Omental fat pad (tissue), 4 donors: Measurements from ENCODE around the gene EBP. TPM values are rescaled to one million over a fixed set of nuclear protein-coding genes. Genes with fewer than 3 reads are reported as not detected.

Experiments used
- ATAC-seq: fragments of 150-250 bp; one replicate; pipeline ENCODE4 v1.9.1; 2016; ENCODE audit warnings: mild to moderate bottlenecking, moderate library complexity; ENCODE audit not compliant: low FRiP score
- DNase-seq: peaks from one replicate; pipeline ENCODE4 v3.0.0-alpha.2; 2019; ENCODE audit warnings: low spot score
- total RNA-seq, 4 donors: library from RNA; depleted of rRNA; stranded (reverse); fragments of >200 nt; gene quantifications; one replicate each; pipeline ENCODE4 v1.1.0, GENCODE V29; 2016
- TF ChIP-seq, protein P1 (sequence below), 3 donors: fragments of 450-650 bp; IDR thresholded peaks; one replicate each; pipeline ENCODE4 v1.5.1; 2016 to 2017; ENCODE audit warnings: antibody characterized with exemption in 3 of 3, mild to moderate bottlenecking in 3 of 3, moderate library complexity in 2 of 3

EBP gene
- total RNA-seq, 4 donors from 2014 or later = 15.1 to 24.9 (median 17.2) TPM

DNA sequence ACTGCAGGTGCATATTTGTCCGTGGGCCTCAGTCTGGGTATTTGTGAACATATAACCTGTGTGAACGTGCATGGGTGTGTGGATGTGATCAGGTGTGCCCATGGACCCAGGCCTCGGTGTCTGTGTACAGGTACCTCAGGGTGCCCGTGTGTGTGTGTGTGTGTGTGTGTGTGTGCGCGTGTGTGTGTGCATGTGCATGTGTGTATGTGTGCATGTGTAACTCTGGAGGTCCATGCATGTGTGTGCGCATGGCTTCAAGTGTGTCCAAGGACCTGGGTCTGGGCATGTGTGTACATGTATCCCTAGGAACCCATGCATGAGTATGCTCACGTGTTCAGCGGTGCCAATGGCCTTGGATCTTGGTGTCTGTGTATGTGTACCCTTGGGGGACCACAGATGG lies 29.8 kb upstream of the EBP start:
- DNase-seq = no peak
- ATAC-seq = no peak

DNA sequence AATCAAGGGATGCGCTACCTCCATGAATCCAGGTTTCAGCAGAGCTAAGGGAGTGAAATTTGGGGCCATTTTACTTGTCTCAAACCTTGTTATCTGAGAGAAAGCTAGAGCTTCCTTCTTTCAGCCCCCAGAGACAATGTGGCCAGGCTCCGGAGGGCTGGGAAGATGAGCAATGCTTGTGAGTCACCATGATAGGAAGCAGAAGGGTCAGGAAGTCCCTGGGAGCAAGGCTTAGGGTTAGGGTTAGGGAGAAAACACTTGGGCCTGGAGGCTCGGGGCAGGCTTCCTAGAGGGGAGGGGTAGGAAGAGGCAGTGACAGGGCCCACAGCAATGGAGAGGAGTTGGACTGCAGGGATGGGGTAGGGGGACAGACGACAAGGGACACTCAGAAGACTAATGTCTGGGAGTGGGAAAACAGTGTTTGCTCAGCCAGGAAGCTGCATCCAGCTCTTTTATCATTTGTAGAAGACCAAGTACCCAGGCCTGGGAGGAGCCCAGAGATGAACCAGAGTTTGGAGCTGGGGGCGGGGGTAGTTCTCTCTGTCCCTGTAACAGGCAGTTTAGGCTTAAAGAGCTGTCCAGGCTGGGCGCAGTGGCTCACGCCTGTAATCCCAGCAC lies 29.2 kb upstream of the EBP start:
- ATAC-seq = no peak

More for the DNA sequence above, 29.8 kb upstream of the EBP start:
- TF ChIP-seq, protein P1, sequence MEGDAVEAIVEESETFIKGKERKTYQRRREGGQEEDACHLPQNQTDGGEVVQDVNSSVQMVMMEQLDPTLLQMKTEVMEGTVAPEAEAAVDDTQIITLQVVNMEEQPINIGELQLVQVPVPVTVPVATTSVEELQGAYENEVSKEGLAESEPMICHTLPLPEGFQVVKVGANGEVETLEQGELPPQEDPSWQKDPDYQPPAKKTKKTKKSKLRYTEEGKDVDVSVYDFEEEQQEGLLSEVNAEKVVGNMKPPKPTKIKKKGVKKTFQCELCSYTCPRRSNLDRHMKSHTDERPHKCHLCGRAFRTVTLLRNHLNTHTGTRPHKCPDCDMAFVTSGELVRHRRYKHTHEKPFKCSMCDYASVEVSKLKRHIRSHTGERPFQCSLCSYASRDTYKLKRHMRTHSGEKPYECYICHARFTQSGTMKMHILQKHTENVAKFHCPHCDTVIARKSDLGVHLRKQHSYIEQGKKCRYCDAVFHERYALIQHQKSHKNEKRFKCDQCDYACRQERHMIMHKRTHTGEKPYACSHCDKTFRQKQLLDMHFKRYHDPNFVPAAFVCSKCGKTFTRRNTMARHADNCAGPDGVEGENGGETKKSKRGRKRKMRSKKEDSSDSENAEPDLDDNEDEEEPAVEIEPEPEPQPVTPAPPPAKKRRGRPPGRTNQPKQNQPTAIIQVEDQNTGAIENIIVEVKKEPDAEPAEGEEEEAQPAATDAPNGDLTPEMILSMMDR (IDR thresholded peaks at IDR 0.05) = no peak

DNA sequence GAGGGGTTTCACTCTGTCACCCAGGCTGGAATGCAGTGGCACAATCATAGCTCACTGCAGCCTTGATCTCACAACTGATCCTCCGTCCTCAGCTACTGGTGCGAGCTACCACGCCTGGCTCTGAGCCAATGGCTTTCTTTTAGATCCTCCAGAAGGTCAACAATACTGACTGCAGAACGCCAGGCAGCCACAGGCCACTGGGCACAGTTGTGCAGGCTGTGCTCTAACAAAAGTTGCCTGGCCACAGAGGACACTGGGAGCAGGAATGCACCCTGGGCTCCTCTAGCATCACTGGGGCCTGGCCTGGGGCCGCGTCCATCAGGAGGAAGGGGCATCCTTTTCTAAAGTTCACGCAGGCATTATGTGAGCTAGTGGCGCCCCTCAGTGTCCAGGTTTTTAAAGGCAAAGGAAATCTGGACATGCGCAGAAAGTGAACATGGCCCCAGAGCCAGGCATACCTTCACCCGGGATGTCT lies 27.7 kb upstream of the EBP start:
- ATAC-seq (no peak), DNase-seq (no peak)

More for the DNA sequence above, 29.2 kb upstream of the EBP start:
- TF ChIP-seq, protein P1 (IDR thresholded peaks at IDR 0.05) = no peak
- no peak for DNase-seq

DNA sequence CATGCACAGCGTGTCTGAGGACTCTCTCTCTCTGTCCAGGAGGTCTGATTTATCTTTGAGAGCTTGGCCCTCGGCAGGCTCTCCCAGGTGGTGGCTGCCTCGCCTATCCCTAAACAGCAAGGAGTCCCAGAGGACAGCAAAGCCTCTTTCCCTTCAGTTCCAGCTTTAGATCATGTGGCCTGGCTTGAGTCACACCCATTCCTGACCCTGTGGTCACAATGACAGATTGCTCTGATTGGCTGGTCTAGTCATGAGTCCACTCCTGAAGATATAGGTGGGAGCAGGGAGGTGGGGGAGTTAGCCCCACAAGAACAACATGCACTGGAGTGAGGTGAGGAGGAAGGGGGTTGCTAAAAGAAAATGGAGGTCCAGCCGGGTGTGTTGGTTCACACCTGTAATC lies 24.9 kb upstream of the EBP start:
- ATAC-seq (no peak), DNase-seq (no peak)
- TF ChIP-seq, protein P1 (IDR thresholded peaks at IDR 0.05) = no peak

More for the DNA sequence above, 27.7 kb upstream of the EBP start:
- TF ChIP-seq, protein P1 (IDR thresholded peaks at IDR 0.05) = no peak

DNA sequence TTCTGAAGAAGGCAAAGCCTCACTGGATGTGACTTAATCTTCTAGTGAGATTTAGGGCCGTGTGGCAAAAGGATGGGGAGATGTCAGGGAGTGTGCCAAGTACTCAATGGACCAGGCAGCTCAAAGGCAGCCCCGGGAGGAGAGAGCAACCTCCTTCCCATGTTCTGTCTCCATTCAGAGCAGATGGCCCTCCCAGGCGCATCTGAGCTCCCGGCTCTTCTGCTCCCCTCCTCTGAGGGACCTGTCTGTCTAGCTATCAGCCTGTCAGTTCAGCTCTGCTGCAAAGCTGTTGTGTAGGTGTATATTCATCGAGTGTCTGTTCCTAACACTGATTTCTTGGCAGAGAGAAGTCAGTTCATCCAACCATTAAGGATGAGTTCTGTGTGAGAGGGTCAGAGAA lies 23.7 kb upstream of the EBP start:
- ATAC-seq (no peak), DNase-seq (no peak)
- TF ChIP-seq, protein P1 (IDR thresholded peaks at IDR 0.05) = no peak

DNA sequence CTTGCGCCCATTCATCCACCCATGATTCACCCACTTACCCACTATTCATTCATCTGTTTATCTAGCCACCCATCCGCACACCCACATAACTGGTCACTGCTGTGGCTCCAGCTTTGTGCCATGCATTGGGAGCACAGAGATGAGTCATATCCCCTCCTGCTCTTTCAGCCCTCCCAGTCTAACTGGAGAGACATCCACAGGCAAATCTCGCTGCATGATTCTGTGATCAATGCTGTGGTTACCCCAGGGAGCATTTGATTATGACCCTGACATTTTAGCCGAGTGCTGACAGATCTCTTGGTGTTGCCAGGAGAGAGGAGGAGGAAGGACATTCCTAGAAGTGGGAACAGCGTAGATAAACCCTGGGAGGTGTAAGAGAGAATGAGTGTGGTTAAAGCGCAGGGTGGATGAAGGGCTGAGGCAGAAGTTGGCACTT lies 23.2 kb upstream of the EBP start:
- TF ChIP-seq, protein P1 (IDR thresholded peaks at IDR 0.05) = no peak
- no peak for DNase-seq
- ATAC-seq = no peak

DNA sequence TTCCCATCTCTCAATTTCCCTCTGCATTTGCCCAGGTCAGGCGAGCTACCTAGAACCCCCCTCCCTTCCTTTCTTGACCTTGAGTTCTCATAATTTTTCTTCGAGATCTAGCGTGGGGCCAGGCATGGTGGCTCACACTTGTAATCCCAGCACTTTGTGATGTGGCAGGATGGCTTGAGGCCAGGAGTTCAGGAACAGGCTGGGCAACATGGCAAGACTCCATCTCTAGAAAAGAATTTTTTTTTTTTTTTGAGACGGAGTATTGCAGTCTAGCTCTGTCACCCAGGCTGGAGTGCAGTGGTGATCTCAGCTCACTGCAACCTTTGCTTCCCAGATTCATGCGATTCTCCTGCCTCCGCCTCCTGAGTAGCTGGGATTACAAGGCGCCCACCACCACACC lies 17.3 kb upstream of the EBP start:
- DNase-seq = no peak
- TF ChIP-seq, protein P1 (IDR thresholded peaks at IDR 0.05) = no peak

More for the DNA sequence above, 17.3 kb upstream of the EBP start:
- no peak for ATAC-seq
